ENCODE results near the gene LAMB2. TPM values are rescaled to one million over a fixed set of nuclear protein-coding genes. Genes with fewer than 3 reads are reported as not detected.

LAMB2 gene
- total and polyA plus RNA-seq, 10 of the 15 experiments (the other 5 are each of a cell fraction or from before 2014, with no cell fraction given): 0.13 to 3.2 (median 0.64) TPM; not detected in 3

- in situ Hi-C loops (cut with MboI) (no loop called here), intact Hi-C loops (cut with micrococcal nuclease; ENCODE audit: unreplicated experiment) (no loop called here)
- CTCF ChIA-PET: no interaction called here
- DNase-seq (ENCODE audit: low read depth, low spot score): no peak
- no peak overlapping the region for H3K4me3 ChIP-seq
- no peak overlapping the region for H2AFZ ChIP-seq (ENCODE audit: control insufficient read depth, low read depth, low read length)
- no peak overlapping the region for H3K4me2 ChIP-seq (ENCODE audit: control insufficient read depth, insufficient read depth)
- no peaks in the 10 kb centered on the region for H3K79me2 ChIP-seq (ENCODE audit: control insufficient read depth, insufficient read depth, low read length)
- ATAC-seq: no peak
- RAD21 ChIA-PET (ENCODE audit: unreplicated experiment): no interaction called here
- no peak overlapping the region for H3K9ac ChIP-seq (ENCODE audit: control insufficient read depth, insufficient read depth, low read length)
- SMC1A ChIA-PET (ENCODE audit: uncharacterized antibody, unreplicated experiment): no interaction called here
- H3K27me3 ChIP-seq (replicated peaks in 1 of 2; ENCODE audit: control insufficient read depth in 2 of 2, insufficient read depth in 2 of 2, low read length in 1 of 2): no peaks in the 10 kb centered on the region
- H3K36me3 ChIP-seq (ENCODE audit: control insufficient read depth in 2 of 2, insufficient read depth in 2 of 2, low read length in 1 of 2): peaks cover 36 to 55% of the 10 kb centered on the region in 2 experiments
- TF ChIP-seq HCFC1 (IDR thresholded peaks at IDR 0.05; ENCODE audit: low read length) (no peak), EED (IDR thresholded peaks at IDR 0.05; ENCODE audit: low read depth) (no peak), ATF7 (IDR thresholded peaks at IDR 0.05; ENCODE audit: low read depth) (no peak), WRNIP1 (IDR thresholded peaks at IDR 0.05; ENCODE audit: borderline replicate concordance, low read depth, low read length) (no peak)
- TF ChIP-seq, protein P1, sequence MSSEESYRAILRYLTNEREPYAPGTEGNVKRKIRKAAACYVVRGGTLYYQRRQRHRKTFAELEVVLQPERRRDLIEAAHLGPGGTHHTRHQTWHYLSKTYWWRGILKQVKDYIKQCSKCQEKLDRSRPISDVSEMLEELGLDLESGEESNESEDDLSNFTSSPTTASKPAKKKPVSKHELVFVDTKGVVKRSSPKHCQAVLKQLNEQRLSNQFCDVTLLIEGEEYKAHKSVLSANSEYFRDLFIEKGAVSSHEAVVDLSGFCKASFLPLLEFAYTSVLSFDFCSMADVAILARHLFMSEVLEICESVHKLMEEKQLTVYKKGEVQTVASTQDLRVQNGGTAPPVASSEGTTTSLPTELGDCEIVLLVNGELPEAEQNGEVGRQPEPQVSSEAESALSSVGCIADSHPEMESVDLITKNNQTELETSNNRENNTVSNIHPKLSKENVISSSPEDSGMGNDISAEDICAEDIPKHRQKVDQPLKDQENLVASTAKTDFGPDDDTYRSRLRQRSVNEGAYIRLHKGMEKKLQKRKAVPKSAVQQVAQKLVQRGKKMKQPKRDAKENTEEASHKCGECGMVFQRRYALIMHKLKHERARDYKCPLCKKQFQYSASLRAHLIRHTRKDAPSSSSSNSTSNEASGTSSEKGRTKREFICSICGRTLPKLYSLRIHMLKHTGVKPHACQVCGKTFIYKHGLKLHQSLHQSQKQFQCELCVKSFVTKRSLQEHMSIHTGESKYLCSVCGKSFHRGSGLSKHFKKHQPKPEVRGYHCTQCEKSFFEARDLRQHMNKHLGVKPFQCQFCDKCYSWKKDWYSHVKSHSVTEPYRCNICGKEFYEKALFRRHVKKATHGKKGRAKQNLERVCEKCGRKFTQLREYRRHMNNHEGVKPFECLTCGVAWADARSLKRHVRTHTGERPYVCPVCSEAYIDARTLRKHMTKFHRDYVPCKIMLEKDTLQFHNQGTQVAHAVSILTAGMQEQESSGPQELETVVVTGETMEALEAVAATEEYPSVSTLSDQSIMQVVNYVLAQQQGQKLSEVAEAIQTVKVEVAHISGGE (CRISPR knock-in tag; IDR thresholded peaks at IDR 0.05): no peak
- BruUV-seq (replicated peaks): no TSS peak
- POLR2A ChIA-PET: no interaction called here
- 95% methylated on average over 14 of the region's 14 CpGs for WGBS (ENCODE audit: insufficient coverage, insufficient replicate concordance, low lambda C conversion rate, missing lambda C conversion rate)
- H3K27ac ChIP-seq (ENCODE audit: control insufficient read depth, insufficient read depth): no peak overlapping the region
- no peaks in the 10 kb centered on the region for H3K4me1 ChIP-seq (ENCODE audit: control insufficient read depth, insufficient read depth, low read length)
- no peak for FAIRE-seq
- no peaks in the 10 kb centered on the region; the same call in 1 of the 2 replicates for H4K20me1 ChIP-seq (ENCODE audit: control insufficient read depth, insufficient read depth)
- no peaks in the 10 kb centered on the region for H3K9me3 ChIP-seq (replicated peaks; ENCODE audit: control insufficient read depth, insufficient read depth, low read length)
Observed at GRCh38 chr3:49112262-49112661, 20.6 kb downstream of the LAMB2 start.
